HepG2 (cell line): Measurements from ENCODE around the gene NSD1. TPM values are rescaled to one million over a fixed set of nuclear protein-coding genes. Genes with fewer than 3 reads are reported as not detected.
A peak's percentile ranks its signal among the peaks of the same experiment; 100 is the strongest.

Source experiments
- DRAP1 ChIP-seq: IDR thresholded peaks from 2 replicates; pipeline ENCODE4 v1.6.1; 2016; ENCODE audit warnings: missing genetic modification reagents, missing compliant biosample characterization
- HNF4A ChIP-seq: sonication (generic); formaldehyde crosslinking; IDR thresholded peaks from 2 replicates; pipeline ENCODE4 v1.4.0; 2020; ENCODE audit warnings: missing genetic modification reagents
- HNRNPL ChIP-seq: fragments of 200-400 bp; formaldehyde crosslinking; IDR thresholded peaks from 2 replicates; pipeline ENCODE4 v1.6.1; 2017; ENCODE audit warnings: mild to moderate bottlenecking, low read depth, low read length
- SMC3 ChIP-seq: IDR thresholded peaks from 2 replicates; pipeline ENCODE4 v1.6.1; 2011; ENCODE audit warnings: low read length, improper control_type of control experiment
- ZBTB26 ChIP-seq: IDR thresholded peaks from 2 replicates; pipeline ENCODE4 v1.6.1; 2016; ENCODE audit warnings: missing compliant biosample characterization, missing genetic modification reagents, borderline replicate concordance
- ZBTB37 ChIP-seq: sonication (generic); formaldehyde crosslinking; IDR thresholded peaks from 2 replicates; pipeline ENCODE4 v1.4.0; 2020; ENCODE audit warnings: mild to moderate bottlenecking, missing genetic modification reagents
- ZNF713 ChIP-seq: sonication (generic); formaldehyde crosslinking; IDR thresholded peaks from 2 replicates; pipeline ENCODE4 v1.4.0; 2020; ENCODE audit warnings: mild to moderate bottlenecking, missing genetic modification reagents
- polyA plus RNA-seq, 8 experiments: library from polyadenylated mRNA; depleted of rRNA in 3 of 8; stranded (reverse) in 7 of 8; unstranded in 1 of 8; fragments of >200 nt; fragmentation: Illumina TruSeq in 4 of 8; extraction: Trizol in 4 of 8; gene quantifications; 2 replicates each; pipeline versions ENCODE4 v1.2.1 to v1.2.3, GENCODE V29; 2011 to 2016; ENCODE audit warnings: low read depth in 4 of 8, missing spikeins in 1 of 8, mixed read lengths in 1 of 8; ENCODE audit not compliant: insufficient read depth in 1 of 8
- total RNA-seq, 5 experiments: library from RNA; depleted of rRNA; stranded (reverse); fragments of >200 nt; fragmentation: Illumina TruSeq; extraction: Trizol; gene quantifications; 2 replicates each; pipeline ENCODE4 v1.2.3, GENCODE V29; 2016; ENCODE audit warnings: low read depth in 1 of 5

Gene NSD1
- total and polyA plus RNA-seq, 2 of the 13 experiments (the other 11 are each of a cell fraction or from before 2014, with no cell fraction given): 0.01 to 0.09 TPM

GRCh38 chr5:177327539-177328522 is 194.3 kb downstream of the NSD1 start (continued):
- TF ChIP-seq ZBTB37 (CRISPR knock-in tag) (peak; percentile 54; the same call in 1 of the 2 replicates), HNF4A (CRISPR knock-in tag) (peak; percentile 68), HNRNPL (peak; percentile 80; the same call in 1 of the 2 replicates), ZNF713 (no peak), SMC3 (0 out of 2 replicates have a peak, but pooled peaks have one; percentile 6), ZBTB26 (CRISPR knock-in tag) (peak; percentile 70; the same call in 1 of the 2 replicates), DRAP1 (CRISPR knock-in tag) (peak; percentile 30; the same call in 1 of the 2 replicates)
